HG02938 (cell line): Measurements from ENCODE around the gene ALPP.

Experiments used
- ATAC-seq: cut with Tn5 transposase; IDR thresholded peaks from one replicate; pipeline ENCODE4 v1.9.1; 2021; ENCODE audit warnings: mild to moderate bottlenecking, moderate library complexity; ENCODE audit not compliant: unreplicated experiment

Gene ALPP

GRCh38 chr2:232340171-232340935, 38.2 kb upstream of the ALPP start:
- no peak for ATAC-seq

- no peak for ATAC-seq
These were observed 37.4 kb upstream of the ALPP start for GRCh38 chr2:232341061-232341738.

GRCh38 chr2:232341739-232342126, 36.8 kb upstream of the ALPP start:
- ATAC-seq, result no peak

DNA sequence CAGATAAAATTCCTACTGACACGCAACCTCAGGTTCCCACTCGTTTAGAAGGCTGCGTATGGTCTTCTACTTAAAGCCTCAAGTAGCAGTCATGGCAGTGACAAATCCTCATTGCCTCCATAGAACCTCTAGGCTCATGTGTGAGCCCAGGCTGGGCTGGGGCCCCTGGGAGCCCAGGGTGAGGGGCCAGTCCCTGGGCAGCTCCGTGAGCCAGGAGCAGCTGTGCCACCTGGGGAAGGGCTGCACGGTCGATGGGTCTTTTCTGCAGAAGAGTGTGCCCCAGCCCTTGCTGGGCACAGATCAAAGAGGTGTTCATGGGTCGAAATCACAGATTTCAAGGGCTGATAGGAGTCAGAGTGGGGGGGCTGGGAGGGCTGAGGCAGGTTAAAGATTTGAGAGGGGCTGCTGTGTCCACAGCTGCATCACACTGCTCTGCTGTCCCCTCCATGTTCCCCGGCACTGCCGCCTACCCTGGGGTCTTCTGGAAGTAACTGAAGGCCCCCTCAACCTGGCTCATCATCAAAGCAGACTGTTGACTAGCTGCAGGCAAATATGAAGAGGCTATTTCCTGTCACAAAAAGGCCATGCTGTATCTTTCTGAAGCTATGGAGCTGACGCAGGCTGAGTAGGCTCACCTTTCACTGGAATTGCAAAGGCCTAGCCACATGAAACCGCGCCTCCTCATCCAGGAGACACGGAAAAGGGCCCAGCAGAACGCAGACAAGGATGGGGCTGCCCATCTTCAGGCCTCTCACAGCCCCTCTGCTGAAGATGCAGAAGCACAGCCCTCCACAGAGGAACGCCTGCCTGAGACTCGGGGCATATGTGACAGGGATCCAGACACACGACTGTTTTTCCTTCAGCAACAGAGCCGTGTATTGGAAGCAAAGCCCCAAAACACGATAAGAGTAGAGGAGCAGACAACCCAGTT, 35.7 kb upstream of the ALPP start:
- no peak for ATAC-seq

DNA sequence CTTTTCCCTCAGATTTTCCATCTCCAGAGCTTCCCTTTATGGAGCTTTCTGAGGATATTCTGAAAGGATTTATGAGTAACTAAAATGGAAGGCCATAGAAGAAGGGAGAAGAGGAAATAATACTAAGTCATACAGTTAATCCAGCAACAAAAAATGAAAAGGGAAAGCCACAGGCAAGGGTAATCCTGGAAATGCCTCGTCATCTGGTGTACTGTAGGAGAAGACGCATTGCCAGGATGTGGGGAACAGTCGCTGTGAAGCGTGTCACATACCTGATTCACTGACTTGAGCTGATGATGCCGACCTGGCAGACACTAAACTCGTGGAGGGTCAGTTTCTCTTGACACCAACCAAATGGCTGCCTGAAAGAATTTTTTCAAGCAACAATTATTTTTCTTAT, 34.7 kb upstream of the ALPP start:
- ATAC-seq, result no peak

DNA sequence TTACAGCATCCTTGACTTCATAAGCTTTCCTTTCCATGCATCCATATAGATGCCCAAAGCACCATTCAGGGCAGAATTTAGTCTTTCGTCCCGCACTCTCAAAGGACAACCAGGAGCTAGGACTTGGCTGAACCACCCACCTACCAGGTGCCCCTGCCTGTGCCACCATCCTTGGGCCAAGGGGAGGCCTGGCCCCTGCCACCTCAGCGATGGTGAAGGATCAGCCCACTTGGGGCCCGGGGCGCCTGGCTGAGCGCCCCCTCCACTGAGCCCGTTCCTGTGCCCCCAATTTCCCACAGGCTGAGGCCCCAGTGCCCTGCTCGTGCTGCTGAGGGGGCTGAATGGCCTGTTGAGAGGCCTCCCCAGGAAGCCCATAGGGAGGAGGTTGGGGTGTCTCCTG, 33.3 kb upstream of the ALPP start:
- no peak for ATAC-seq

- no peak for ATAC-seq
These were observed 31.2 kb upstream of the ALPP start for GRCh38 chr2:232347369-232347768.

DNA sequence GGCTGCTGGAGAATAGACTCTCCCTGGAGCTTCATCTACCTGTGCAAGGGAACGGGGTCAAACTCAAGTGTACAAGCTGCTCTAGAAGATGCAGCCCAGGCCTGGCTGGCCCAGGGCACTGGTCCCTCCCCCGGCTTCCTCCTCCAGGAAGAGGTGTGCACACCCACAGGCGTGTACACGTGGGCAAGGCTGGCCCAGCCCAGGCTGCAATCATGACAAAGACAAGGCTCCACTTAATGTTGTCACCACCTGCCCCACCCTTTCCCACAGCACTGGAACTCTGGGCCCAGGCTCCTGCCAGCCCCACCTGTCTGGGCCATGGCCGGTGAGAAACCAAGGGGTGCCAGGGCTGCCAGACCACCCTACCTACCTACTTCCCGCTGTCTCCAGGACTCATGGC, 29.6 kb upstream of the ALPP start:
- no peak for ATAC-seq

DNA sequence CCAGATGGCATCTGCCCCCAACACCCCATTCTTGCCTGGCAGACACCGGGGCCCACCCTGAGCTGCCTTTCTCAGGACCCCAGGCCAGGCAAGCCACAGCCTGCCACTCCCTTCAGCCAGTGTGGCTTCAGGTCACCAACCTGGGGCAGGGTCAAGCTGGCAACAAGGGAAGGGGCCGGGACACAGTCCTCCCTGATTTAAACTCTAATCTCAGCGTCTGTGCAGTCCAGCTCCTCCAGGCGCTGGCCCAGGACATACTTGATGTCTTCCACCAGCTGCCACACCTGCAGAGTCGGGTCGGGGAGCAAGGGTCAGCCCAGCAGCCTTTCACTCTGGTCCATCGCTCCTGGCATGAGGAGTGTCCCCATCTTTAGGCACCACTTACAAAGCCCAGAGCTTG, 29.0 kb upstream of the ALPP start:
- ATAC-seq, result no peak

- no peak for ATAC-seq
These were observed 28.5 kb upstream of the ALPP start for GRCh38 chr2:232349946-232350635.

DNA sequence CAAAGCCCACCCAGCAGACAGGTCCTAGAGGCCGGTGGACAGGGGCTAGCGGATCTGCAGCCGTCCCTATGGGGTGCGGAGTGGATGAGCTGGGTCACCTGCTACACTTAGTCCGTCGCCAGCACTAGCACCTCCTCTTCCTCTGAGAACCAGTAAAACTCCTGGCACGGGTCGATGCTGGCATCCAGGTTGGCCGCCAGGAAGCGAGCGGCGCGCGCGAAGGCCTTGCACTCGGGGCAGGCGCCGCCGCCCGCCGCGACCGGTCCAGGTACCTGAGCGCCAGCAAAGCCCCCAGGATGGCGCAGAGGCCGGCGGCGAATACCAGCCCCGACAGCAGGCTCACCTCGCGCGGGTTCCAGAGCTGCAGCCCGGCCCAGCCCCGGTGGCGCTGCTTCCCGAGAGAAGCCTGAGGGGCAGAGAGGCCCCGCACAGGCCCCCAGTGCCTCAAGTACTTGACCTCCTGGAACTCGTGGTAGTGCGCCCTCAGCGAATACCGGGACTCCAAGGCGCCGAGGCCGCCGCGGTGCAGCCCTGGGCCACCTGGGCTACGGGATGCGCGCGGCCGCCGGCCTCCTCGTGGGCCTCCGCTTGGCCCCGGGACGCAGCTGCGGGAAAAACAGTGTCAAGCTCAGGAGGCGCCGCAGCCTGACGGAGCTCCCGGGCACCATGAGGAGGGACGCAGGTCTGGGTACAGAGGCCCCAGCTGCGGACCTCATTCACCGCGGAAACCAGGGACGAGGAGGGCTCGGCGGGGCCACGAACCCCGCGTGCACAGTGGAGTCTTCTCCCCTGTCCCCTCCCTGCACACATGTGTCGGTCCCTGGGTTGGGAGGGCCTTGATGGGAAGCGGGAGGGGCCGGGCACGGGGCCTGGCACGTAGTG, 27.5 kb upstream of the ALPP start:
- ATAC-seq, result no peak

- no peak for ATAC-seq
These were observed 26.7 kb upstream of the ALPP start for GRCh38 chr2:232351686-232352510.

DNA sequence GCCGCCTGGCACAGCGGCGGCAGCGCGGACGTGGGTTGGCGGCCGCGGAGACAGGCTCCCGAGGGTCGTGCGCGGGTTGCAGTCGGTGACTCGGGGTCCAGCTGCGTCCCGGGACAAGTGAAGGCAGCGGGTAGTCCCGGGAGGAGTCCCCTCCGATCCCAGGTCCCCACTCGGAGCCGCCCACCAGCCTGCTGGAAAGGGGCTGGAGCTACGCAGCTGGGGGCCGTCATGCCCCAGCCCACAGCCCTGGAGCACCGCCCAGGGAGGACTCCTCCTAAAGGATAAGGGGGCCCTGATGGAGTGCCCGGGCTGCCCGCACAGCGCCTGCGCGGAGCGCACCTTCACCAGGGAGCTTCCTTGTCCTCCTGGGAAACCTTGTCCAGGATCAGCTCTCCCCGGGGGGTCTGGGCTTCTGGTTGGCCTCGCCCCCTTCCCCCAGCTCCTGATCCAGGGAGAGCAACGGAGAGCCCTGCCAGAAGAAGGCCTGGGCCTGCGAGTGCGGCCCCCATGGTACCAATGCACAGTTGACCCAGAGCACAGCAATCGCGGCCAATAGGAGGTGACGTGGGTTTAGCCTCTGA, 25.9 kb upstream of the ALPP start:
- no peak for ATAC-seq

DNA sequence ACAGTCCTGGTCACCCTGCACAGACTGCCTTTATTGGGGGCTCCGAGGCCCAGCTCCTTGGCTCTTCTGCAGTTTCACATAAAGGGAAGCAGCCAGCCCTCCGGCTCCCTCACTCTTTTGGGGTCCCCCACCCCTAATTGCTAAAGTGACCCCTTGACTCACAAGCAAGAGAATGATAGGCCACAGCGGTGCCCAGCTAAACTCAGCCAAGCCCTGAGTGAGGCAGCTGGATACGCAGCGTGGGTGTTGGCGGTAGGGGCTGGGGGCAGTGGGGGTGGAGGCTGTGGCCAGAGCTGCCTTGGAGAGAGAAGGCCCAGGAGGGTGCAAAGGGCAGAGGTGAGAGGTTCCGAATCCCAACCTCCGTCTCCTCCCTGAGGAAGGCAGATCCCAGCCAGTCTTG, 25.5 kb upstream of the ALPP start:
- ATAC-seq, result no peak

GRCh38 chr2:232353660-232354059, 24.9 kb upstream of the ALPP start:
- ATAC-seq, result no peak

DNA sequence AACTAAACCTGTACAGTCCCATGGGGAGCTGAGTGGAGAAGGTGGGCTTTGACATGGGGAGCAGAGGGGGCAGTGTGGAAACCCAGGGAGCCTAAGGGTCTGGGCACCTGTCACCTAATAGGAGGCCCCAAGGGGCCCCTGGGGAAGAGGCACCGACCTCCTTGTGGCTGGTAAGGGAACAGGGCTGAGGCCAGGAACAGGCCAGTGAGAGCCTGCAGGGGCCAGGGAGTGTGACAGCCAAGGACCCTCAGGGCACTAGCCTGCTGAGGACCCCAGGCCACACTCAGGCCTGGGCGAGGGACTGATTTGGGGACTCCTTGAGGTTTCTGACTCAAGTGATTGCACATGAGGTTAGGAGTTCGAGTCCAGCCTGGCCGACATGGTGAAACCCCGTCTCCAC, 24.5 kb upstream of the ALPP start:
- no peak for ATAC-seq

DNA sequence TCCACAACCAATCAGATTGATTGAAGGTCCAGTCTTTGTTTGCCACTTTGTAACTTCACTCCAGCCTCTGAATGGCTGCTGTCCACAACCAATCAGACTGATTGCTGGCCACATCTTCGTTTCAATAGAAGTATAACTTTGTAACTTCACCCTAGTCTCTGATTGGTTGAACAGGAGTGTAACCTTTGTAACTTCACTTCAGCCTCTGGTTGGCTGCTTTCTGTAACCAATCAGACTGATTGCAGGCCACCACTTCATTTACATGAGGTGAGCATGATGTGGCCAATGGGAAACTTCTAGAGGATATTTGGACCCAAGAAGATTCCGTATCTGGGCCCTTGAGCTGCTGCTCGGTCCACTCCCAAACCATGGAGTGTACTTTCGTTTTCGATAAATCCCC, 16.9 kb upstream of the ALPP start:
- no peak for ATAC-seq

DNA sequence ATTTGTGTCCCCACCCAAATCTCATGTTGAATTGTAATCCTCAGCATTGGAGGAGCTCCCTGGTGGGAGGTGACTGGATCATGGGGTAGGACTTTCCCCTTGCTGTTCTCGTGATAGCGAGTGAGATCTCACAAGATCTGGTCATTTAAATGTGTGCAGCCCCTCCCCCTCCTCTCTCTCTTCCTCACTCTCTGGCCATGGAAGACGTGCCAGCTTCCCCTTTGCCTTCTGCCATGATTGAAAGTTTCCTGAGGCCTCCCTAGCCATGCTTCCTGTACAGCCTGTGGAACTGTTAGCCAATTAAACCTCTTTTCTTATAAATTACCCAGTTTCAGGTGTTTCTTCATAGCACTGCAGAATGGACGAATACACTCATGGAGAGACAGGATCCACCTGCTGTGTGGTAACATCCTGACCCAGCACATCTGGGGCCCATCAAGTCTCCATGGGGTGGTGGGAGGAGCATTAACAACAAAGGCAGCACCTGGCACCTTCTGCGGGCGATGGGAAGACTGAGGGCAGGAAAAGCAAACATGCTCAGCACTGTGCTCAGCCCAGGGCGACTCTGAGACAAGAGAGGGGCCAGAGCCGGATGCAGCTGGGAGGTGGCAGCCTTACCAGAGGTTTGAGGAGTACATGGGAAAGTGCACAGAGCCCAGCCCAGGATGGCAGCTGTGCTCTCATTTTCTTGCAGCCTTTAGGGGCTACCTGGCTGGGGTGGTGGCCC, 16.2 kb upstream of the ALPP start:
- ATAC-seq, result no peak
